ACC112 (cell line): ENCODE measurements around the gene ERG28.
A peak's percentile ranks its signal among the peaks of the same experiment; 100 is the strongest.
"Not testable (repeated sequence)": the region's sequence is repeated elsewhere in the genome, so short reads cannot be mapped to it uniquely, and the experiment has no call there.

ENCODE experiments used
- H2AFZ ChIP-seq: fragments of 200-600 bp; sonication (generic); one replicate; pipeline ENCODE4 v1.6.0; 2017; ENCODE audit warnings: antibody characterized with exemption, low read length; ENCODE audit not compliant: unreplicated experiment
- H3K27ac ChIP-seq: fragments of 200-600 bp; sonication (generic); 2 replicates; pipeline ENCODE4 v1.5.1; 2014; ENCODE audit warnings: low read depth, mild to moderate bottlenecking, antibody characterized with exemption, low read length, moderate library complexity
- H3K27me3 ChIP-seq: fragments of 200-600 bp; sonication (generic); 2 replicates; pipeline ENCODE4 v1.6.1; 2014; ENCODE audit warnings: mild to moderate bottlenecking, antibody characterized with exemption, low read length, moderate library complexity, mixed read lengths; ENCODE audit not compliant: insufficient read depth
- H3K36me3 ChIP-seq: fragments of 200-600 bp; sonication (generic); 2 replicates; pipeline ENCODE4 v1.6.1; 2016; ENCODE audit warnings: mild to moderate bottlenecking, antibody characterized with exemption, low read length, moderate library complexity, mixed read lengths; ENCODE audit not compliant: insufficient read depth
- H3K4me1 ChIP-seq: fragments of 200-600 bp; sonication (generic); one replicate; pipeline ENCODE4 v1.6.1; 2016; ENCODE audit warnings: low read length, mixed read lengths; ENCODE audit not compliant: insufficient read depth, unreplicated experiment, control insufficient read depth
- H3K4me3 ChIP-seq: fragments of 200-600 bp; sonication (generic); 2 replicates; pipeline ENCODE4 v1.5.1; 2014; ENCODE audit warnings: mild to moderate bottlenecking, low read depth, low read length
- H3K79me2 ChIP-seq: fragments of 200-600 bp; sonication (generic); one replicate; pipeline ENCODE4 v1.6.0; 2016; ENCODE audit warnings: low read length; ENCODE audit not compliant: control insufficient read depth, unreplicated experiment, insufficient read depth

Gene ERG28

DNA sequence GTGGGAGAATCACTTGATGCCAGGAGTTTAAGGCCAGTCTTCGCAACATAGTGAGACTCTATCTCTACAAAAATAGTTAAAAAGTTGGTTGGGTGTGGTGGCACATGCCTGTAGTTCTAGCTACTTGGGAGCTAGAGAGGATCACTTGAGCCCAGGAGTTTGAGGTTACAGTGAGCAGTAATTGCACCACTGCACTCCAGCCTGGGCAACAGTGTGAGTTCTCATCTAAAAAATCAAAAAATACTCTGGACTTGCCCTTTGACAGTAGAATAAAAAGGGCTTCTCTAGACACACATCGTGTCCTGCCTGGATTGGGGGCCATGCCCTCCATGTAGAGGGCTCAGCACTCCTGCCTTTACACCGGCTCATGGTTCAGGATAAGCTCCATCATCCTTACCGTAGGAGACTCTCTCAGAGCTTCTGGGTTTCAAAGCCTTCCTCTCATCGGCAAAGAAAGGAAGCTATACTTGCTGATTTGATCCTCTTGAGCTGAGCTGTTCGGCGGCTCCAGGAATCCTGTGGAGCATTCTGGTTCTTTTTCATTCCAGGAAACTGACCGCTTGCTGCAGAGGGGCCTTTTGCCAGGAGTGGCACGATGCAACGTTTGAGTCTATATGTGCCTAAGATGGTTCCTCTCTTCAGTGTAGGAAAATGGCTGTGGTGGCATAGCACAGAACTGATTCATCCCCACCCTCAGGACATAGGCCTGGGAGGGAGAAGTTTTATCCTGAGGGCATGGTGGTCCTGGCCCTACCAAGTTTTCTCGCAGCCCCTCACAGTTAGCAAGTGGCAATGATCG is 52.6 kb downstream of the ERG28 start:
- peaks cover 6% of the 10 kb centered on the region; the same call in 1 of the 2 replicates for H3K36me3 ChIP-seq
- H3K4me1 ChIP-seq: peaks cover 36% of the 10 kb centered on the region

GRCh38 chr14:75607044-75607443 is 53.6 kb downstream of the ERG28 start:
- no peaks in the 10 kb centered on the region for H3K27me3 ChIP-seq
- H3K4me1 ChIP-seq: peaks cover 36% of the 10 kb centered on the region

More for the DNA sequence above, 52.6 kb downstream of the ERG28 start:
- Histone ChIP-seq H3K4me3 (no peak overlapping the region), H2AFZ (no peak overlapping the region), H3K27ac (no peak overlapping the region), H3K79me2 (no peaks in the 10 kb centered on the region), H3K27me3 (no peaks in the 10 kb centered on the region)

GRCh38 chr14:75605916-75606315 is 54.8 kb downstream of the ERG28 start:
- Histone ChIP-seq H3K36me3 (peaks cover 6% of the 10 kb centered on the region; the same call in 1 of the 2 replicates), H2AFZ (no peak overlapping the region), H3K27me3 (no peaks in the 10 kb centered on the region), H3K79me2 (no peaks in the 10 kb centered on the region), H3K4me3 (peak overlapping the region; percentile 55), H3K27ac (peak overlapping the region; percentile 49; the same call in 1 of the 2 replicates), H3K4me1 (peaks cover 34% of the 10 kb centered on the region)

More at GRCh38 chr14:75607044-75607443, 53.6 kb downstream of the ERG28 start:
- Histone ChIP-seq H3K4me3 (no peak overlapping the region), H2AFZ (no peak overlapping the region), H3K36me3 (peaks cover 6% of the 10 kb centered on the region; the same call in 1 of the 2 replicates), H3K79me2 (no peaks in the 10 kb centered on the region), H3K27ac (no peak overlapping the region)

- peak overlapping the region; percentile 49; the same call in 1 of the 2 replicates for H3K27ac ChIP-seq
- no peaks in the 10 kb centered on the region for H3K27me3 ChIP-seq
- peak overlapping the region; percentile 55 for H3K4me3 ChIP-seq
- H3K79me2 ChIP-seq: no peaks in the 10 kb centered on the region
- peaks cover 27% of the 10 kb centered on the region for H3K4me1 ChIP-seq
- H2AFZ ChIP-seq: no peak overlapping the region
- H3K36me3 ChIP-seq: peaks cover 6% of the 10 kb centered on the region; the same call in 1 of the 2 replicates
Measured at GRCh38 chr14:75604979-75605851, 55.5 kb downstream of the ERG28 start.

- H3K4me3 ChIP-seq: no peak overlapping the region
Measured at GRCh38 chr14:75602503-75602902, 58.2 kb downstream of the ERG28 start.

GRCh38 chr14:75601061-75601460 is 59.6 kb downstream of the ERG28 start:
- H3K27me3 ChIP-seq, H3K4me3 ChIP-seq, H3K36me3 ChIP-seq, H2AFZ ChIP-seq, H3K79me2 ChIP-seq, H3K27ac ChIP-seq: not testable (repeated sequence)
- H3K4me1 ChIP-seq: peaks cover 14% of the 10 kb centered on the region

More at GRCh38 chr14:75602503-75602902, 58.2 kb downstream of the ERG28 start:
- Histone ChIP-seq H3K36me3 (peaks cover 3% of the 10 kb centered on the region; the same call in 1 of the 2 replicates), H3K27me3 (no peaks in the 10 kb centered on the region), H3K4me1 (peaks cover 17% of the 10 kb centered on the region), H3K79me2 (no peaks in the 10 kb centered on the region), H3K27ac (no peak overlapping the region), H2AFZ (no peak overlapping the region)

DNA sequence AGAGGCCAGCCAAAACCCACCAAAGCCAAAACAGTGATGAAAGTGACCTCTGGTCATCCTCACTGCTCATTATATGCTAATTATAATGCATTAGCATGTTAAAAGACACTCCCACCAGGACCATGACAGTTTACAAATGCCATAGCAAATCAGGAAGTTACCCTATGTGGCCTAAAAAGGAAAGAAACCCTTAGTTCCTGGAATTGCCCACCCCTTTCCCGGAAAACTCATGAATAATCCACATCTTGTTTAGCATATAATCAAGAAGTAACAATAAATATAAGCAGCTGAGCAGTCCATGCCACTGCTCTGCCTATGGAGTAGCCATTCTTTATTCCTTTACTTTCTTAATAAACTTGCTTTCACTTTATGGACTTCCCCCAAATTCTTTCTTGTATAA is 60.6 kb downstream of the ERG28 start:
- not testable (repeated sequence) for H3K27me3 ChIP-seq, H3K36me3 ChIP-seq, H3K4me3 ChIP-seq, H3K79me2 ChIP-seq, H3K4me1 ChIP-seq, H2AFZ ChIP-seq, H3K27ac ChIP-seq
